Fibroblast of lung (primary cell): ENCODE results near the gene GJD3.

Source experiments
- CTCF ChIP-seq, 2 donors: IDR thresholded peaks in 1 of 2; conservative IDR thresholded peaks in 1 of 2; 1 replicate in 1 of 2; 2 replicates in 1 of 2; pipeline ENCODE4 v1.5.1; 2011 to 2012; ENCODE audit warnings: low read length in 2 of 2, control low read depth in 1 of 2, inconsistent platforms in 1 of 2, low read depth in 1 of 2, mild to moderate bottlenecking in 1 of 2
- EZH2 ChIP-seq: IDR thresholded peaks from 2 replicates; pipeline ENCODE4 v1.5.1; 2012; ENCODE audit warnings: low read length, control low read depth, mild to moderate bottlenecking; ENCODE audit errors: missing control alignments

GRCh38 chr17:40355123-40355803 is 9.3 kb downstream of the GJD3 start:
- TF ChIP-seq CTCF (conservative IDR thresholded peaks at IDR 0.05 in 1 of 2, IDR thresholded peaks at IDR 0.05 in 1 of 2; ENCODE audit: low read depth in 1 of 2, low read length in 2 of 2): peak; percentile 78 to 83
- TF ChIP-seq EZH2: no peak
